Activated CD4-positive, alpha-beta T cell treated with anti-CD3 and anti-CD28 coated beads, Interleukin-2, amount 50 U/mL, for 16 hours (primary cell): ENCODE data around the gene SELE.
A peak's percentile ranks its signal among the peaks of the same experiment; 100 is the strongest.
"Not testable (repeated sequence)": the region's sequence is repeated elsewhere in the genome, so short reads cannot be mapped to it uniquely, and the experiment has no call there.

ENCODE experiments used
- DNase-seq: peaks from one replicate; pipeline ENCODE4 v3.0.0-alpha.2; 2020

Gene SELE

GRCh38 chr1:169722779-169723178 lies 11.1 kb downstream of the SELE start:
- no peak for DNase-seq

GRCh38 chr1:169715100-169715499 lies 18.8 kb downstream of the SELE start:
- not testable (repeated sequence) for DNase-seq

- not testable (repeated sequence) for DNase-seq
Measured at GRCh38 chr1:169713090-169713489, 20.8 kb downstream of the SELE start.

GRCh38 chr1:169712309-169712631 lies 21.6 kb downstream of the SELE start:
- DNase-seq, result no peak

- peak; percentile 86 for DNase-seq
Measured at GRCh38 chr1:169711469-169712308, 22.2 kb downstream of the SELE start, which contains the start of gene SELL. SELL (minus strand) TSS chr1:169711620; CDS start chr1:169711498, 122 bp downstream.

- DNase-seq, result no peak
Measured at GRCh38 chr1:169708647-169709046, 25.2 kb downstream of the SELE start.

GRCh38 chr1:169707912-169708604 lies 25.8 kb downstream of the SELE start:
- DNase-seq, result no peak

GRCh38 chr1:169704797-169705196 lies 29.1 kb downstream of the SELE start:
- DNase-seq, result no peak

- DNase-seq, result no peak
Measured at GRCh38 chr1:169701261-169702005, 32.4 kb downstream of the SELE start.

- DNase-seq, result no peak
Measured at GRCh38 chr1:169699707-169700106, 34.2 kb downstream of the SELE start.

- peak; percentile 88 for DNase-seq
Measured at GRCh38 chr1:169698976-169699375, 34.9 kb downstream of the SELE start.

- peak; percentile 66 for DNase-seq
Measured at GRCh38 chr1:169697755-169698154, 36.1 kb downstream of the SELE start.

- DNase-seq, result peak; percentile 50
Measured at GRCh38 chr1:169696273-169697100, 37.4 kb downstream of the SELE start.

- DNase-seq, result peak; percentile 86
Measured at GRCh38 chr1:169694304-169695075, 39.4 kb downstream of the SELE start.

GRCh38 chr1:169692756-169693460 lies 41.0 kb downstream of the SELE start:
- peak; percentile 94 for DNase-seq

- no peak for DNase-seq
Measured at GRCh38 chr1:169690489-169690888, 43.4 kb downstream of the SELE start.

- no peak for DNase-seq
Measured at GRCh38 chr1:169689395-169689794, 44.5 kb downstream of the SELE start.

- not testable (repeated sequence) for DNase-seq
Measured at GRCh38 chr1:169688377-169688776, 45.5 kb downstream of the SELE start.

GRCh38 chr1:169683661-169684060 lies 50.2 kb downstream of the SELE start:
- DNase-seq, result no peak

- DNase-seq, result not testable (repeated sequence)
Measured at GRCh38 chr1:169683168-169683567, 50.7 kb downstream of the SELE start.

GRCh38 chr1:169682071-169682470 lies 51.8 kb downstream of the SELE start:
- no peak for DNase-seq
